Aortic smooth muscle cell (primary cell): ENCODE measurements around the gene SEC61A2. TPM values are rescaled to one million over a fixed set of nuclear protein-coding genes. Genes with fewer than 3 reads are reported as not detected.

Experiments
- total RNA-seq: library from RNA; depleted of rRNA; stranded (reverse); fragments of >200 nt; gene quantifications from 2 replicates; pipeline ENCODE4 v1.2.3, GENCODE V29; 2014

Gene SEC61A2
- 5.9 and 6.7 TPM in 2 replicates for total RNA-seq

GRCh38 chr10:12129222-12130111 is at the start of gene SEC61A2:
SEC61A2 (plus strand) TSS chr10:12129677; CDS start chr10:12129788, 111 bp downstream.

GRCh38 chr10:12195603-12196506 is 66.4 kb downstream of the SEC61A2 start, which contains the start of the genes CDC123 and NUDT5:
CDC123 (plus strand) TSS chr10:12196188; CDS start chr10:12196246, 58 bp downstream.
NUDT5 (minus strand) TSS chr10:12195891; CDS start chr10:12186291, 9,600 bp downstream.

Other genes starting within 250 kb of the SEC61A2 start
- 15.2 and 17.7 TPM in 2 replicates for gene UPF2, start 86.9 kb upstream of the SEC61A2 start, total RNA-seq
- gene DHTKD1, start 60.7 kb upstream of the SEC61A2 start, total RNA-seq = 21.1 and 22.6 TPM in 2 replicates
- 46.2 and 56.0 TPM in 2 replicates for gene NUDT5, start 66.2 kb downstream of the SEC61A2 start, total RNA-seq
- 159 and 174 TPM in 2 replicates for gene CDC123, start 66.5 kb downstream of the SEC61A2 start, total RNA-seq
- gene CAMK1D, start 219.9 kb downstream of the SEC61A2 start, total RNA-seq = 4.1 and 6.2 TPM in 2 replicates